Effector memory CD4-positive, alpha-beta T cell (primary cell): ENCODE measurements around the gene MAP7D1.

ENCODE experiments used
- DNase-seq, 3 donors: peaks; one replicate each; pipeline ENCODE4 v3.0.0-alpha.2; 2020
- H3K27ac ChIP-seq: 2 replicates; pipeline ENCODE4 v1.7.0; 2013; ENCODE audit warnings: mild to moderate bottlenecking, low read length, moderate library complexity; ENCODE audit not compliant: insufficient read depth, poor library complexity, severe bottlenecking
- H3K27me3 ChIP-seq: replicated peaks from 2 replicates; pipeline ENCODE4 v1.7.0; 2013; ENCODE audit warnings: mild to moderate bottlenecking, low read length; ENCODE audit not compliant: insufficient read depth, control insufficient read depth, poor library complexity, severe bottlenecking
- H3K36me3 ChIP-seq: 2 replicates; pipeline ENCODE4 v1.7.0; 2013; ENCODE audit warnings: mild to moderate bottlenecking, low read length, moderate library complexity; ENCODE audit not compliant: control insufficient read depth, insufficient read depth
- H3K4me1 ChIP-seq: 2 replicates; pipeline ENCODE4 v1.7.0; 2013; ENCODE audit warnings: low read length, mild to moderate bottlenecking; ENCODE audit not compliant: control insufficient read depth, insufficient read depth, poor library complexity, severe bottlenecking
- H3K4me3 ChIP-seq: 2 replicates; pipeline ENCODE4 v1.7.0; 2013; ENCODE audit warnings: low read length, low read depth, mild to moderate bottlenecking; ENCODE audit not compliant: insufficient read depth, poor library complexity, severe bottlenecking
- H3K9me3 ChIP-seq: 2 replicates; pipeline ENCODE4 v1.7.0; 2013; ENCODE audit warnings: mild to moderate bottlenecking, low read length, moderate library complexity; ENCODE audit not compliant: control insufficient read depth

MAP7D1 gene

GRCh38 chr1:36116901-36117300, 39.1 kb upstream of the MAP7D1 start:
- no peaks in the 10 kb centered on the region for H3K27me3 ChIP-seq
- no peak for DNase-seq
- no peaks in the 10 kb centered on the region for H3K4me1 ChIP-seq
- no peak overlapping the region for H3K4me3 ChIP-seq
- no peaks in the 10 kb centered on the region for H3K9me3 ChIP-seq
- H3K36me3 ChIP-seq: no peaks in the 10 kb centered on the region
- no peak overlapping the region for H3K27ac ChIP-seq

GRCh38 chr1:36118447-36119204, 37.3 kb upstream of the MAP7D1 start:
- no peaks in the 10 kb centered on the region for H3K27me3 ChIP-seq
- H3K4me3 ChIP-seq: no peak overlapping the region
- DNase-seq: no peak
- H3K36me3 ChIP-seq: no peaks in the 10 kb centered on the region
- no peaks in the 10 kb centered on the region for H3K4me1 ChIP-seq
- H3K27ac ChIP-seq: no peak overlapping the region
- H3K9me3 ChIP-seq: no peaks in the 10 kb centered on the region

- H3K27ac ChIP-seq: no peak overlapping the region
- peaks cover 4% of the 10 kb centered on the region for H3K27me3 ChIP-seq
- no peaks in the 10 kb centered on the region for H3K36me3 ChIP-seq
- no peaks in the 10 kb centered on the region for H3K4me1 ChIP-seq
- no peaks in the 10 kb centered on the region for H3K9me3 ChIP-seq
- DNase-seq: no peak
- H3K4me3 ChIP-seq: no peak overlapping the region
Observed at GRCh38 chr1:36119456-36119855, 36.5 kb upstream of the MAP7D1 start.

- H3K4me1 ChIP-seq: peaks cover 3% of the 10 kb centered on the region
- no peak for DNase-seq
- H3K4me3 ChIP-seq: no peak overlapping the region
- no peaks in the 10 kb centered on the region for H3K36me3 ChIP-seq
- H3K27ac ChIP-seq: no peak overlapping the region
- H3K27me3 ChIP-seq: peaks cover 16% of the 10 kb centered on the region
- H3K9me3 ChIP-seq: no peaks in the 10 kb centered on the region
Observed at GRCh38 chr1:36122062-36123030, 33.6 kb upstream of the MAP7D1 start.

- Histone ChIP-seq H3K4me1 (peaks cover 3% of the 10 kb centered on the region), H3K27me3 (peaks cover 16% of the 10 kb centered on the region), H3K4me3 (no peak overlapping the region), H3K27ac (no peak overlapping the region), H3K9me3 (no peaks in the 10 kb centered on the region), H3K36me3 (no peaks in the 10 kb centered on the region)
- DNase-seq: no peak
Observed at GRCh38 chr1:36123356-36123755, 32.6 kb upstream of the MAP7D1 start.

GRCh38 chr1:36124404-36125128, 31.4 kb upstream of the MAP7D1 start:
- Histone ChIP-seq H3K27me3 (peaks cover 16% of the 10 kb centered on the region), H3K4me3 (no peak overlapping the region)

GRCh38 chr1:36125129-36125991, 30.6 kb upstream of the MAP7D1 start, which contains the start of gene COL8A2:
COL8A2 (minus strand) TSS chr1:36125222; CDS start chr1:36100242, 24,980 bp downstream.
- peaks cover 16% of the 10 kb centered on the region for H3K27me3 ChIP-seq

More at GRCh38 chr1:36124404-36125128, 31.4 kb upstream of the MAP7D1 start:
- H3K27ac ChIP-seq: no peak overlapping the region
- no peak for DNase-seq
- no peaks in the 10 kb centered on the region for H3K9me3 ChIP-seq
- H3K4me1 ChIP-seq: peaks cover 3% of the 10 kb centered on the region
- no peaks in the 10 kb centered on the region for H3K36me3 ChIP-seq

GRCh38 chr1:36126005-36126716, 29.8 kb upstream of the MAP7D1 start:
- Histone ChIP-seq H3K4me1 (peaks cover 3% of the 10 kb centered on the region), H3K36me3 (no peaks in the 10 kb centered on the region), H3K9me3 (no peaks in the 10 kb centered on the region), H3K4me3 (no peak overlapping the region), H3K27me3 (peaks cover 16% of the 10 kb centered on the region), H3K27ac (no peak overlapping the region)
- no peak for DNase-seq

More at GRCh38 chr1:36125129-36125991, 30.6 kb upstream of the MAP7D1 start, which contains the start of gene COL8A2:
- Histone ChIP-seq H3K4me1 (peaks cover 3% of the 10 kb centered on the region), H3K9me3 (no peaks in the 10 kb centered on the region), H3K4me3 (no peak within 1 kb of the TSS), H3K36me3 (no peaks in the 10 kb centered on the region), H3K27ac (no peak within 1 kb of the TSS)
- DNase-seq: no peak
